Measurements from ENCODE around the gene METTL22.
A peak's percentile ranks its signal among the peaks of the same experiment; 100 is the strongest.

Gene METTL22

GRCh38 chr16:8611122-8611521 lies 10.4 kb upstream of the METTL22 start:
- peaks cover 8% of the 10 kb centered on the region for H3K27me3 ChIP-seq (ENCODE audit: insufficient read depth, low read length)
- H3K4me1 ChIP-seq (ENCODE audit: insufficient read depth, low read length) = no peaks in the 10 kb centered on the region
- no peak overlapping the region for H2AFZ ChIP-seq (ENCODE audit: low read depth, low read length)
- H3K9me3 ChIP-seq (ENCODE audit: low read length) = no peaks in the 10 kb centered on the region
- no peaks in the 10 kb centered on the region for H3K36me3 ChIP-seq (ENCODE audit: insufficient read depth, low read length)
- no peak overlapping the region for H3K4me3 ChIP-seq (ENCODE audit: low read length)

DNA sequence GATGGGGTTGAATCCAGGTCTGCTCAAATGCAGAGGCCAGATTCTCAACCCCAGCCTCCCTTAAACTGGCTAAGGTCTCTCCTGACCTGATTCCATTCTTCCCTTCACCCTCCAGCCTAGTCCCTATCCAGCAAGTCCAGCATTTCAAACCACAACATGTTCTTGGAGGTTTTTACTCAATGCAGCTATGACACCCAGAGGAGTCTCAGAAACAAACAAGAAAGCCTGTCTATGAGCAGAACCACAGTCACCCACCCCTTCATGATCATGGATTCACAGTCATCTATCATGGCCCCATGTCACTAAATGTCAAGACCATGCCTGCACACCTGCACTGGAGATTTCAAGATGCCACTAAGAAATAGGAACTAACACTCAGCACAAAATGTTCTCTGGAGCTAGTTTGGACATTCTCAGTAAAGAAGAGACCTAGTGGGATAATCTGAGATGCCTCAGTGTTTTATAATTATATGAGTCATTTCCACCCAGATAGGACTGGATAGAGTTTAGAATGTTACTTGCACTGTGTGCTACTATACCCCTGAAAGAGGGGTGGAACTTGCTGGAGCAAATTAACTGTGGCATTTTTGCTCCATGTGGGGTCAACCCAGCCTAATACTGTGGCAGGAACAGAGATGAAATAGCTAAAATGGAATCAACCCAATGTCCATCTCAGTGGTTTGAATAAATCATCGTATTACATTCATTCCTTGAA lies 9.5 kb upstream of the METTL22 start:
- no peak overlapping the region for H3K4me3 ChIP-seq (ENCODE audit: low read length)
- no peaks in the 10 kb centered on the region for H3K4me1 ChIP-seq (ENCODE audit: insufficient read depth, low read length)
- H2AFZ ChIP-seq (ENCODE audit: low read depth, low read length) = no peak overlapping the region
- no peaks in the 10 kb centered on the region for H3K9me3 ChIP-seq (ENCODE audit: low read length)
- H3K36me3 ChIP-seq (ENCODE audit: insufficient read depth, low read length) = no peaks in the 10 kb centered on the region
- H3K27me3 ChIP-seq (ENCODE audit: insufficient read depth, low read length) = peaks cover 8% of the 10 kb centered on the region

GRCh38 chr16:8614435-8615029 lies 7.0 kb upstream of the METTL22 start:
- no peaks in the 10 kb centered on the region for H3K9me3 ChIP-seq (ENCODE audit: low read length)
- H3K4me3 ChIP-seq (ENCODE audit: low read length) = no peak overlapping the region
- peaks cover 11% of the 10 kb centered on the region for H3K27me3 ChIP-seq (ENCODE audit: insufficient read depth, low read length)

GRCh38 chr16:8619671-8620370 lies 1.7 kb upstream of the METTL22 start:
- H3K9me3 ChIP-seq (ENCODE audit: low read length) = no peaks in the 10 kb centered on the region
- H3K36me3 ChIP-seq (ENCODE audit: insufficient read depth, low read length) = peaks cover 8% of the 10 kb centered on the region
- H3K4me1 ChIP-seq (ENCODE audit: insufficient read depth, low read length) = peaks cover 15% of the 10 kb centered on the region
- peaks cover 5% of the 10 kb centered on the region for H3K27me3 ChIP-seq (ENCODE audit: insufficient read depth, low read length)
- no peak overlapping the region for H2AFZ ChIP-seq (ENCODE audit: low read depth, low read length)
- H3K4me3 ChIP-seq (ENCODE audit: low read length) = no peak overlapping the region

More at GRCh38 chr16:8614435-8615029, 7.0 kb upstream of the METTL22 start:
- Histone ChIP-seq H2AFZ (ENCODE audit: low read depth, low read length) (no peak overlapping the region), H3K4me1 (ENCODE audit: insufficient read depth, low read length) (no peaks in the 10 kb centered on the region), H3K36me3 (ENCODE audit: insufficient read depth, low read length) (no peaks in the 10 kb centered on the region)

DNA sequence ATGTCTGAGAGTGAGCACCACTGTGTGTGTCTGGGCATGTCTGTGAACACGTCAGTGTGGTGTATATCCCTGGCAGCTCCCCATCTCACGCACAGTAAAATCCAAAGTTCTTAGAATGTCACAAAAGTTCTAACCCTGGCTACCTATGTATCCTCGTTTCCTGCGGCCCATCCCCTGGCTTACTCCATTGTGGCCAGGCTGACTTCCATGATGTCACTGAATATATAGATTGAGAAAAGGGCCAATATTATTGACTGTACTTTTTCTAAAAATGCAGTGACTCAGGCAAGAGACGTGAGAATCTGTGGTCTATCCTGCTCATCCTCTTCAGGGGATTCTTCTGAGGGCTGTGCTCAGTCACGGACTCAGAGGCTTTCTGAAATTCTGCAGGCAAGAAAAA lies 963 bp upstream of the METTL22 start:
- no peak overlapping the region for H2AFZ ChIP-seq (ENCODE audit: low read depth, low read length)
- H3K9me3 ChIP-seq (ENCODE audit: low read length) = no peaks in the 10 kb centered on the region
- no peak overlapping the region for H3K4me3 ChIP-seq (ENCODE audit: low read length)
- H3K27me3 ChIP-seq (ENCODE audit: insufficient read depth, low read length) = peaks cover 3% of the 10 kb centered on the region
- peaks cover 15% of the 10 kb centered on the region for H3K4me1 ChIP-seq (ENCODE audit: insufficient read depth, low read length)
- H3K36me3 ChIP-seq (ENCODE audit: insufficient read depth, low read length) = peaks cover 10% of the 10 kb centered on the region

- peaks cover 16% of the 10 kb centered on the region for H3K36me3 ChIP-seq (ENCODE audit: insufficient read depth, low read length)
- peak overlapping the region; percentile 89 for H3K4me3 ChIP-seq (ENCODE audit: low read length)
- H3K9me3 ChIP-seq (ENCODE audit: low read length) = no peaks in the 10 kb centered on the region
- H3K27me3 ChIP-seq (ENCODE audit: insufficient read depth, low read length) = peaks cover 3% of the 10 kb centered on the region
- H3K4me1 ChIP-seq (ENCODE audit: insufficient read depth, low read length) = peaks cover 15% of the 10 kb centered on the region
- peak overlapping the region; percentile 77 for H2AFZ ChIP-seq (ENCODE audit: low read depth, low read length)
These were observed 301 bp upstream of the METTL22 start for GRCh38 chr16:8621222-8621571.

GRCh38 chr16:8622315-8622656 lies 788 bp downstream of the METTL22 start:
- peak overlapping the region; percentile 77 for H2AFZ ChIP-seq (ENCODE audit: low read depth, low read length)
- peaks cover 3% of the 10 kb centered on the region for H3K27me3 ChIP-seq (ENCODE audit: insufficient read depth, low read length)
- no peaks in the 10 kb centered on the region for H3K9me3 ChIP-seq (ENCODE audit: low read length)
- H3K4me1 ChIP-seq (ENCODE audit: insufficient read depth, low read length) = peaks cover 15% of the 10 kb centered on the region
- H3K36me3 ChIP-seq (ENCODE audit: insufficient read depth, low read length) = peaks cover 21% of the 10 kb centered on the region
- peak overlapping the region; percentile 89 for H3K4me3 ChIP-seq (ENCODE audit: low read length)

DNA sequence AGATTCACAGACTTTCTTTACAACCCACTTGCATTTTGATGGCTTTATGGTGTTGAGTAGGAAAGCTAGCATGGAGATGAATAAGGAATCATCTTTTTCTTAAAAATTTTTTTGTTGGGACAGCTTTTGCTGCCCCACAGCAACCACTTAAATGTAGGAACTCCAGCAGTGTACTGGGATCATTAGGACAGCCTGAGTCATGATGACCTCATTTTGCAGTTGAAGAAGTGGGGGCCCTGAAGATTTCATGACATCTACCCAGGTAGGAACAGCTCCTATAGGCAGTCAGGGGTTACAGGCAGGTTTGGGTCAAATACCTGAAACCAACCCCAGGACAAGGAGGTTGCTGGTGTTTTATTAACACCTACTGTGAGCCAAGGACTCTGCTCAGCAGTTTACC lies 2.1 kb downstream of the METTL22 start:
- peaks cover 15% of the 10 kb centered on the region for H3K4me1 ChIP-seq (ENCODE audit: insufficient read depth, low read length)
- H3K27me3 ChIP-seq (ENCODE audit: insufficient read depth, low read length) = no peaks in the 10 kb centered on the region
- peaks cover 35% of the 10 kb centered on the region for H3K36me3 ChIP-seq (ENCODE audit: insufficient read depth, low read length)
- H2AFZ ChIP-seq (ENCODE audit: low read depth, low read length) = no peak overlapping the region
- peak overlapping the region; percentile 8 for H3K4me3 ChIP-seq (ENCODE audit: low read length)
- no peaks in the 10 kb centered on the region for H3K9me3 ChIP-seq (ENCODE audit: low read length)

DNA sequence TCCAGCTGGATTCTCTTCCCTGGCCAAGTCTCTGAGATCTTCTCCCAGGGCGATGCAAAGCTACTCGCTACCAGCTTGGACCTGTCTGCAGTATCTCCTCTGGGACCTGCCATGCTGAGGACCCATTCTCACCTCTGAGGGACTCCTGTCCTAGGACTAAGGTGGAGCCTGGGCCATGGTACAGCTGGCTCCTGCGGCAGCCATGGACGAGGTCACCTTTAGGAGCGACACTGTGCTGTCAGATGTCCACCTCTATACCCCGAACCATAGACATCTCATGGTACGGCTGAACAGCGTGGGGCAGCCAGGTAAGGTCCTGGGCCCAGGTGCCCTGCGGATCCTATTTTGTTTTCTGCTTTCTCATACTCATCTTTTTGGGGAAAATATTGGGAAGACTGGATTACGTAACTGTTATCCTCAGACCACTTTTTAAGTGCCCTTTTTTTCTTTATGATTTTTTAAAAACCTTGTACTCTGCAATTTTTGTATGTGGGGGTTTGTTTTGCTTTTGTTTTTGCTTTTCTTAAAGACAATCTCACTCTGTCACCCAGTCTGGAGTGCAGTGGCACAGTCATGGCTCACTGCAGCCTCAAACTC lies 4.1 kb downstream of the METTL22 start:
- H3K27me3 ChIP-seq (ENCODE audit: insufficient read depth, low read length) = no peaks in the 10 kb centered on the region
- no peaks in the 10 kb centered on the region for H3K9me3 ChIP-seq (ENCODE audit: low read length)
- peaks cover 54% of the 10 kb centered on the region for H3K36me3 ChIP-seq (ENCODE audit: insufficient read depth, low read length)

GRCh38 chr16:8626946-8627345 lies 5.4 kb downstream of the METTL22 start:
- H3K4me3 ChIP-seq (ENCODE audit: low read length) = no peak overlapping the region
- peaks cover 67% of the 10 kb centered on the region for H3K36me3 ChIP-seq (ENCODE audit: insufficient read depth, low read length)
- H3K27me3 ChIP-seq (ENCODE audit: insufficient read depth, low read length) = no peaks in the 10 kb centered on the region
- H3K9me3 ChIP-seq (ENCODE audit: low read length) = no peaks in the 10 kb centered on the region
- H3K4me1 ChIP-seq (ENCODE audit: insufficient read depth, low read length) = peaks cover 20% of the 10 kb centered on the region
- H2AFZ ChIP-seq (ENCODE audit: low read depth, low read length) = no peak overlapping the region

More for the DNA sequence above, 4.1 kb downstream of the METTL22 start:
- H3K4me1 ChIP-seq (ENCODE audit: insufficient read depth, low read length) = peaks cover 18% of the 10 kb centered on the region
- H3K4me3 ChIP-seq (ENCODE audit: low read length) = no peak overlapping the region
- H2AFZ ChIP-seq (ENCODE audit: low read depth, low read length) = no peak overlapping the region

DNA sequence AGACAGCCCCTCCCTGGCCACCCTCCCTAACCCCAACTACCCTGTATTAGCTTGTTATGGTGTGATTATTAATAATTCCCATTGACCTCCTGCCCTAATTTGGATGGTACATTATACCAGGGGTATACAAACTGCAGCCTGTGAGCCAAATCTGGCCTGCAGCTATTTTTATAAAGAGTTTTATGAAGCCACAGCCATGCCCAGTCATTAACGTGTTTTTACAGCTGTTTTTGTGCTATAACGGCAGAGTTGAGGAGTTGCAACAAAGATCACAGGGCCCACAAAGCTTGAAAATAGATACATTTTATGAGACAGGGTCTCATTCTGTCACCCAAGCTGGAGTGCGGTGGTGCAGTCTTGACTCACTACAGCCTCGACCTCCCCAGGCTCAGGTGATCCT lies 6.0 kb downstream of the METTL22 start:
- Histone ChIP-seq H3K4me1 (ENCODE audit: insufficient read depth, low read length) (peaks cover 16% of the 10 kb centered on the region), H3K4me3 (ENCODE audit: low read length) (no peak overlapping the region), H3K27me3 (ENCODE audit: insufficient read depth, low read length) (no peaks in the 10 kb centered on the region), H3K9me3 (ENCODE audit: low read length) (no peaks in the 10 kb centered on the region), H2AFZ (ENCODE audit: low read depth, low read length) (no peak overlapping the region), H3K36me3 (ENCODE audit: insufficient read depth, low read length) (peaks cover 71% of the 10 kb centered on the region)

- no peak overlapping the region for H3K4me3 ChIP-seq (ENCODE audit: low read length)
- H3K36me3 ChIP-seq (ENCODE audit: insufficient read depth, low read length) = peaks cover 79% of the 10 kb centered on the region
- no peaks in the 10 kb centered on the region for H3K9me3 ChIP-seq (ENCODE audit: low read length)
- H3K27me3 ChIP-seq (ENCODE audit: insufficient read depth, low read length) = no peaks in the 10 kb centered on the region
- no peak overlapping the region for H2AFZ ChIP-seq (ENCODE audit: low read depth, low read length)
- H3K4me1 ChIP-seq (ENCODE audit: insufficient read depth, low read length) = peaks cover 7% of the 10 kb centered on the region
These were observed 7.7 kb downstream of the METTL22 start for GRCh38 chr16:8628981-8629725.
